Measurements from ENCODE around the gene MIGA2.

GRCh38 chr9:129010267-129010975 is 26.0 kb upstream of the MIGA2 start:
- TF ChIP-seq POLR2AphosphoS5 (IDR thresholded peaks at IDR 0.05; ENCODE audit: low read depth, low read length), result no peak
- no peak for TF ChIP-seq TAF1 (IDR thresholded peaks at IDR 0.05; ENCODE audit: borderline replicate concordance, low read depth, low read length)

Measured in GM12892 (cell line).